HG02870 (cell line): ENCODE results near the gene TDRD10.

ENCODE experiments used
- ATAC-seq: cut with Tn5 transposase; IDR thresholded peaks from one replicate; pipeline ENCODE4 v1.9.1; 2021; ENCODE audit warnings: mild to moderate bottlenecking, moderate library complexity; ENCODE audit not compliant: unreplicated experiment

Gene TDRD10, protein sequence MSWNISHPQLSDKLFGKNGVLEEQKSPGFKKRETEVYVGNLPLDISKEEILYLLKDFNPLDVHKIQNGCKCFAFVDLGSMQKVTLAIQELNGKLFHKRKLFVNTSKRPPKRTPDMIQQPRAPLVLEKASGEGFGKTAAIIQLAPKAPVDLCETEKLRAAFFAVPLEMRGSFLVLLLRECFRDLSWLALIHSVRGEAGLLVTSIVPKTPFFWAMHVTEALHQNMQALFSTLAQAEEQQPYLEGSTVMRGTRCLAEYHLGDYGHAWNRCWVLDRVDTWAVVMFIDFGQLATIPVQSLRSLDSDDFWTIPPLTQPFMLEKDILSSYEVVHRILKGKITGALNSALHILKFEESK

DNA sequence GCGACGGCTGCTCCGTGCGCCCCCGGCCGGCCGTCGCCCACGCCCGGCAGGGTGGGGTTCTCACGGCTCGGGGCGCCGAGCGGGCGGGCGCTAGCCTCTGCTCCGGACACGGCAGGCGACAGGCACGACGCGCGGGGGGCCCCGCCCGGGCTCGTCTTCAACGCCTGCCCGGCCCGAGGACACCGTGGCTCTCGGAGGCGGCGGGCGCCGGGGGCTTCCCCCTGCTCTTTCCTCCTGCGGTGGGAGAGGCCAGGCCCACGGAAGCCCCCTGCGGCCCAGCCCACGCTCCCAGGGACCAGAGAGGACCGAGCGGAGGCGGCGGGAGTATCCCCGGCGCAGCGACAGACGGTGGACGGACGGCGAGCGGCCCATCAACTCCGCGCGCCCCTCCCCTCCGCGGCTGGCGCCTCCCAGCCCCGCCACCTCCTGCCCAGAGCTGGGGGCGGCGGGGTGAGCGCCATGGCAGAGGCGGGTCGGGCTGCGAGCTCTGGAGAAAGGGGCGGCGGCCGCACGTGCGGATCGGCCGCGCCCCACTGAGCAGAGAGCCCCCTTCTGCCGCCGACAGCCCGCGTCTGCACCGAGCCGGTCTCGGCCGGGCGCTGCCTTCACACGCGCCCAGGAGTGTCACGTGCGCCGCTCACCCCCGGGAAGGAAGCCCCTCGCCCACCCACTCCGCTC is at the start of gene TDRD10, which contains the start of gene SHE:
TSS of gene TDRD10 (plus strand) at position 154 of the 678 bp plus-strand sequence. CDS start 4,685 bp downstream, outside the sequence.
TSS of gene SHE (minus strand) at position 347 of the 678 bp plus-strand sequence. CDS start 386 bp downstream, outside the sequence.
- ATAC-seq, result no peak

DNA sequence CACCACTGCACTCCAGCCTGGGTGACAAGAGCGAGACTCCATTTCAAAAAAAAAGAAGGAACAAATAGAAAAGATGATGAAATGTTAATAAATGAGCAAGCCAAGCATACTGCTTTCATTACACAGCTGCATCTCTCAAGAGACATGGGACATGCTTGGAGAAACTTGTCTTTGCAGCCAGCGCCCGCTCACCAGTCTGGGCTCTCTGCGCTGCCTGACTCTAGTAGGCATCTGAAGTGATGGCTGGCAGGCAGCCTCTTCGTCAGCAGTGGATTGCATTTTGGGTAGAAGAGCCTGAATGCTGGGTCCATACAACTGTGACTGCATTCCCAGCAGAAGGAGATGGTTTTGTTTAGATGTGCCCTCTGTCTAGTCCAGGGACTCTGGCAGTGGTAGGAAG is 48.9 kb upstream of the TDRD10 start:
- no peak for ATAC-seq

DNA sequence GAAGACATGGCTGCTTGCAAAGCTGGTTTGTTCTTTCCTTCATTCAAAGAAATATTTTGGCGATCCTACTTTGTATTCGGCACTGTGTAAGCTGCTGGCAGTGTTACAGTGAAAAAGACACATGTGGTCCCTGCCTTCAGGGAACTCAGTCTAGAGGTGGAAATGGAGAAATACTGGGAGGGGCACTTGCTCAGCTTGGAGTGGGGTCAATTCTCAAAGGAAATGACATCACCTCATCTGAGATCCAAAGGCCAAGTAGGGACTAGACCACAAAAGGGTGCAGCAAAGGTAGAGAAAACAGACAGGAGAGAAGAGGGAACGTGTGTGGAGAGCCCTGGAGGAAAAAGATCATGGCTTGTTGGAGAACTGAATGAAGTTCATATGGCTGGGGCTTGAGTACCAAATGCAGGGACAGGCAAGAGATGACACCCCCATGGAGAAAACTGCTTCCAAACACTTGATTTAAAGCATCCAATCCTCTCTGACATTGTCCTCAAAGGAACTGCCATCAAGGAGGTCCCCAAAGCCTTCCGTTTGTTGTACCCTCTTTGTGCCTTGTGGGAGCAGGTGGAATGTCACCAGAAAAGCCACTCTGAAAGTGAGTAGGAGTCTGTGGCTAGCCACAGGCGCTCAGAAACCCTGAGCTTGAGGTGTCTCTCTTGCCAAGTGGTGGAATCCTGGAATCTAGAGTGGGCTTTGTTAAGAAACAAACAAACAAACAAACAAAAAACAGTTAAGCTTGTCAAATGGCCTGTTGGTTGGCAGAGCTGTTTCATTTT is 48.3 kb upstream of the TDRD10 start:
- no peak for ATAC-seq

DNA sequence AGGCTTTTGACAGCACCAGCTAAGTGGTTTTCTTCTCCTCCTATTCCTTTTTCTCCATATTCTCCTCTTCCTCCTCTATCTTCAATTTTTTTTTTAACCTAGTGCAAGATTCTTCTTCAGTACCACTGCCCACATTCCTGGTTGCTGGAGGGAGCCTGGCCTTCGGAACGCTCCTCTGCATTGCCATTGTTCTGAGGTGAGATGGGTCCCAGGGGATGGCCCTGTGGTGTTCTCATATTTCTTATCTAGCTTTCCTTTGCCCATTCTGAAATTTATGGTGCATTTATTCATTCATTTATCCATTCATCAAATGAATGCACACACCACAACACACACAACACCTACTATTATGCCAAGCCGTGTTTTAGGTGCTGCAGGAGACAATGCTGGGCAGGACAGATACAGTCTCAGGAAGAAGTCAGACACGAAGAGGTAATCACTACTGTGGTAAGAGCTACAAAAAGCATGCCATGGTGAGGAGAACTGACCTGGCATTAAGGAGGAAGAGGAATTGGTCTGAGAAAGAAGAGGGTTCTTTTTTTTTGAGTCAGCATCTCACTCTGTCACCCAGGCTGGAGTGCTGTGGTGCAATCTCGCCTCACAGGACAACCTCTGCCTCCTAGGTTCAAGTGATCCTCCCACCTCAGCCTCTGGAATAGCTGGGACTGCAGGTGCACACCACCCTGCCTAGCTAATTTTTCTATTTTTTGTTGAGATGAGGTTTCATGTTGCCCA is 47.5 kb upstream of the TDRD10 start:
- ATAC-seq, result no peak

DNA sequence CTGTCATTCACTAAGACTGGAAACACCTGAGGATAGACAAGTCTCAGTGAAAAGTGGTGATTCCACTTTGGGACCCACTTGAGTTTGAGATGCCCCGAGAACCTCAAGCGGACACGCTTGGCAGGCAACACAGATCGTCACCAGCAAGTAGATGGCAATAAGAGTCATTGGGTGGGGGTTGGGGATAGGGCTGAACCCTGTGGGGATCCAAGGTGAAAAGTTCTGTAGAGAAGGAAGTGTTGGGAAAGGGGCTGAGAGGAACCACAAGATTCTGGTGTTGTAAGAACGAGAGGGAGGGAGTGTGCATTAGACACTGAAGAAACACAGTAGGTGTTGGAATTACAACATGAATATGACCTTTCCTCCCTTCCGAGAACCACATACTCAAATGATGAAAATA is 45.4 kb upstream of the TDRD10 start:
- ATAC-seq, result no peak

DNA sequence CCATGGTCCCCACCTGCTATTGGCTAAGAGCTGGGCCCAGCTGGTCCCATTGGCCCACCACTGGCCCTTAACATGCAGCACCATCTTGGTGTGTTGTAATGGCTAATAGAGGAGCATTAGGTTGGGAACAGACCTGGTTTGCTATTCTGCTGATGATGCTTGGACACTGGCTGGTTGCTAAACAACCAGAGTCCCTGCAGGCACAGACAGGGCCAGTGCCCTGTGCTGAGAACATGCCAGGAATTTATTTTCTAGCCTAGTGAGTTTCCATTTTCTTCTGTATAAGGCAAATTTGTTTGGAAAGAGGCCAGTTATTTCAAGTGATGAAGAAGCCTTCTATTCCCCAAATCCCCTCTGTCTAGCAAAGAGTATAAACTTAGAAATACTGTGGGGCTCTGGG is 42.9 kb upstream of the TDRD10 start:
- no peak for ATAC-seq

DNA sequence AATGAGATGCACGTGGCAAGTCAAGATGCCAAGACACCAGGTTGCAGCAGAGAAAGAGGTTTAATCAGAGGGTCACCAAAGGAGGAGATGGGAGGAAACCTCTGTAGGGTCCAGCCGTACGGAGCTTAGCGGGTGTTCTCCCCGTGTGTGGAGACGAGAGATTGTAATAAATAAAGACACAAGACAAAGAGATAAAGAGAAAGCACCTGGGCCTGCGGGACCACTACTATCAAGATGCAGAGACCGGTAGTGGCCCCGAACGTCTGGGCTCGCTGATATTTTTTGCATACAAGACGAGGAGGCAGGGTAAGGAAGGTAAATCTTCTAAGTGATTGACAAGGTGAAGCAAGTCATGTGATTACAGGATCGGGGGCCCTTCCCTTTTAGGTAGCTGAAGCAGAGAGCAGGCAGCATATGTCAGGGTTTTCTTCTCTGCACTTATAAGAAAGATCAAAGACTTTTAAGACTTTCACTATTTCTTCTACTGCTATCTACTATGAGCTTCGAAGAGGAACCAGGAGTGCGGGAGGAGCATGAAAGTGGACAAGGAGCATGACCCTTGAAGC is 41.2 kb upstream of the TDRD10 start:
- ATAC-seq, result no peak

DNA sequence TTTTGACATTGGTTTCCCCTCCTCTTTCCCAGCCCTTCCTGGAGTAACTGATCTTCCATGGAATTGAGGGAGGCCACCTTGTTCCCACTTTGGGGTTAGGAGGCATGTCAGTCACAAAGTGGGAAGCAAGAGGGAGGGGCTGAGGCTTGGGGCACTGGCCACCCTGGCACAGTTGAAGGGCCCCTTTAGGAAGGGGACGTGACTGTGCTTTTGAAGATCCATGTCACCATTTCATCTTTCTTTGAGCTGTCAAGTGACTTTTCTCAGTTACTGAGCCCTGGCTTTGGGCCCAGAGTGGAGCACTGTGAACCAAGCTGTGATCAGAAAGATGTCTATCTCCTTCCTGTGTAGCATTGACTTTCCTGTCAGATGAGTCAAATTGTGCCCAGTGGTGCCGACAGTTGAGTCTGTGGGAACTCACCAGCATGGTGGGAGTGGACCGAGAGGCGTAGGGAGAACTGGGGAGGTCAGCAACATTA is 38.5 kb upstream of the TDRD10 start:
- ATAC-seq, result no peak

DNA sequence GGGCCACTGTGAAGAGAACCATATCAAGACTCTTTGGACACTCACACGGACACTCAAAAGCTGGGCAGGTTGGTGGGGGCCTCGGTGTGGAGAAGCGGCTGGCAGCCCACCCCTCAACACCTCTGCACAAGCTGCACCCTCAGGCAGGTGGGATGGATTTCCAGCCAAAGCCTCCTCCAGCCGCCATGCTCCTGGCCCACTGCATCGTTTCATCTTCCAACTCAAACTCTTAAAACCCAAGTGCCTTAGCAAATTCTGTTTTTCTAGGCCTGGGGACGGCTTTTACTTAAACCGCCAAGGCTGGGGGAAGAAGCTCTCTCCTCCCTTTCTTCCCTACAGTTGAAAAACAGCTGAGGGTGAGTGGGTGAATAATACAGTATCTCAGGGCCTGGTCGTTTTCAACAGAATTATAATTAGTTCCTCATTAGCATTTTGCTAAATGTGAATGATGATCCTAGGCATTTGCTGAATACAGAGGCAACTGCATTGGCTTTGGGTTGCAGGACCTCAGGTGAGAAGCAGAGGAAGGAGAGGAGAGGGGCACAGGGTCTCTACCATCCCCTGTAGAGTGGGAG is 36.3 kb upstream of the TDRD10 start:
- ATAC-seq, result no peak

DNA sequence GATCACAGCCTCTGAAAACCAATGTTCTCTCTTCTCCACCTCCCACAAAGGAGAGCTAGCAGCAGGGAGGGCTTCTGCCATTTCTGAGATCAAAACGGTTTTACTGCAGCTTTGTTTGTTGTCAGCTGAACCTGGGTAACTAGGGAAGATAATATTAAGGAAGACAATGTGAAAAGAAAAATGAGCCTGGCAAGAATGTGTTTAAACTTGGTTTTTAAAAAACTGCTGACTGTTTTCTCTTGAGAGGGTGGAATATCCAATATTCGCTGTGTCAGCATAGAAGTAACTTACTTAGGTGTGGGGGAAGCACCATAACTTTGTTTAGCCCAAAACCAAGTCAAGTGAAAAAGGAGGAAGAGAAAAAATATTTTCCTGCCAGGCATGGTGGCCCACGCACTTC is 35.8 kb upstream of the TDRD10 start:
- no peak for ATAC-seq

DNA sequence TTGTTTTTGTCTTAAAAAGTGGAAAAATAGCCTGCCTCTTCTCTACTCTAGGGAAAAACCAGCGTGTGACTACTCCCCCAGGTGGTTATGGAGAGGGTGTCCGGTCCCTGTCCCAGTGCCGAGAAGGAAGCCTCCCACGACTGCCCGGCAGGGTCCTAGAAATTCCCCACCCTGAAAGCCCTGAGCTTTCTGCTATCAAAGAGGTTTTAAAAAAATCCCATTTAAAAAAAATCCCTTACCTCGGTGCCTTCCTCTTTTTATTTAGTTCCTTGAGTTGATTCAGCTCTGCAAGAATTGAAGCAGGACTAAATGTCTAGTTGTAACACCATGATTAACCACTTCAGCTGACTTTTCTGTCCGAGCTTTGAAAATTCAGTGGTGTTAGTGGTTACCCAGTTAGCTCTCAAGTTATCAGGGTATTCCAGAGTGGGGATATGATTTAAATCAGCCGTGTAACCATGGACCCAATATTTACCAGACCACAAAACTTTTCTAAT is 35.0 kb upstream of the TDRD10 start:
- ATAC-seq, result no peak

DNA sequence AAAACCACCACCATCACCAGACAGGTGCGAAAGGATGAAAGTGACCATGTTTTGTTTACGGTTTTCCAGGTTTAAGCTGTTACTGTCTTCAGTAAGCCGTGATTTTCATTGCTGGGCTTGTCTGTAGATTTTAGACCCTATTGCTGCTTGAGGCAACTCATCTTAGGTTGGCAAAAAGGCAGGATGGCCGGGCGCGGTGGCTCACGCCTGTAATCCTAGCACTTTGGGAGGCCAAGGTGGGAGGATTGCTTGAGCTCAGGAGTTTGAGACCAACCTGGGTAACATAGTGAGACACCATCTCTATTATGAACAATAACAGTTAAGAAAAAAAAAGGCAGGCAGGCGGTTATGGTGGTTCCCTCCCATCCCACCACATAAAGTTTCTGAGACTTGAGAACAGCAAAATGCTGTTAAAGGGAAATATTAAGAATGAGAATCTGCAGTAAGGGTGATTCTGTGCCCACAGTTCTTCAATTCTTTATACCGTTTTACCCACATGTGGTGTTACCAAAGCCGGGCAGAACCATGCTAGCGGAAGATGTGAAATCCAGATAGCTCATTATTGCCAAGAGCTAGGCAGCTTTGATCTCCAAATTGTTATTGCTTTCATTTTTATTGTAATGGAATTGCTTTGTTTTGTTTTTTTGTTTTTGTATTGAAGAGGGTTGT is 34.5 kb upstream of the TDRD10 start:
- ATAC-seq, result no peak

DNA sequence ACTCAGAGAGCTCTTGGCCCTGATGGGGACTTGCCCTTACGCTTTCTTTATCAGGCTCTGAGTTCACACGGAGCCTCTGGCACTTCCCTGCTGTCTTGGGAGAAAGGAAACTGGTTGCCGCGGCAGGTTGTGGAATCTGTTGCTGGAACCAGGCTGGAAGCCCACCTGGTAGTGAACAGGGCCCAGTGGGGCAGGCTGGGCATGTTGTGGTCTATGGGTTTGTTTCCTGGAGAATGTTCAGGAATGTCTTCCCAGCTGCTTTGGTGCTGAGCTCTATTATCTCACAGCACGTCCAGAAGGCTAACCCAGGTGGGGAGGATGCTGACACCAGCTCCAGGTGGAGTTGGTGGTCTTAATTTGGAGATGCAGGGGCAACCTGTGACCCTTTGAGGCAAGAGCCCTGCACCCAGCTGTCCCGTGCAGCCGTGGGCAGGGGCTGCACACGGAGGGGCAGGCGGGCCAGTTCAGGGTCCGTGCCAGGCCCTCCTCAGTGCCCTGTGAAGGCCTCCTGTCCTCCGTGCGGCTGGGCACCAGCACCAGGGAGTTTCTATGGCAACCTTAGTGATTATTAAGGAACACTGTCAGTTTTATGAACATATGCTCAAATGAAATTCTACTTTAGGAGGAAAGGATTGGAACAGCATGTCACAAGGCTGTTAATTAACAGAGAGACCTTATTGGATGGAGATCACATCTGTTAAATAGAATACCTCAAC is 33.3 kb upstream of the TDRD10 start:
- ATAC-seq, result no peak

DNA sequence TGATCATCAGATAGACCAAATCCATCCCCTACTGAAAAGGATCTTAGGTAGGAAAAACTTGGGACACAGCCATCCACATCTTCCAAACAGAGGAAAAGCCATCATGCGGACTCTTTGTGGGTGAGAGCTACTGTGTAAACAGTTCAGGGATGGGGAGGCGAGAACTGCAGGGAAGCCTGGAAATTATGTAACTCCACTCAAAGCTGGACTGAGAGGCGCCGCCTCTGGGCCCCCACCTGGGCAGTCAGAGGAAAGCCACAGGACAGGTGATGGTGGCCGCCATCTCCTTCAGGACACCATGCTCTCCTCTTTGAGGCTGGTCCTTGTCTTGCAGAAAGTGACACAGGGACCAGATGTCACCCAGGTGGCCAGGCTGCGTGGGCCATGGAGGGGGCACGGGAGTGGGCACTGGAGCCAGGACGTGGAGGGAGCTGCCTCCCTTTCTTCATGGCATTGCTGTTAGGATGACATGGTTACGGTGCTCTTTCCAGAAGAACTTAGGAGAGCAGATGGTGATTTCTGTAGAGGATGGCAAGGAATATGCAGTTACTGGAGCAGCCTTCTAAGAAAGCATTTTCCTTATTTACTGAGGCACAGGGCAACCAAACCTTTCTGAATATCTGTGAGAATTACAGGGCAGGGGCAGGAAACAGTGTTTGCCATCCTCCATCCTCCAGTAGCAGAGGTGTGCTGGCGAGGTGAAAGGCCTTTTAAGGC is 32.0 kb upstream of the TDRD10 start:
- no peak for ATAC-seq

DNA sequence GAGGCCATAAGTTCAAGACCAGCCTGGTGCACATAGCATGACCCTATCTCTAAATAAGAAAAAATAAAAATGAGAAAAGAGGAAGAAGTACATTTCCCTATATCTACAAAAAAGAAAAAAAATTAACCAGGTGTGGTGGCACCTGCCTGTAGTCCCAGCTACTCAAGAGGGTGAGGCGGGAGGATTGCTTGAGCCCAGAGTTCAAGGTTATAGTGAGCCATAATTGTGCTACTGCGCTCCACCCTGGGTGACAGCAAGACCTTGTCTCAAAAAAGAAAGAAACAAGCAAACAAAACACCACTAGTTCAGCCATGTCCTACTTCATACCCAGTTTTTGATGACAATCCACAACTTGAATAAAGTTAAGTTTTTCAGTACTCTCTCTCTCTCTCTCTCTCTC is 30.7 kb upstream of the TDRD10 start:
- no peak for ATAC-seq

DNA sequence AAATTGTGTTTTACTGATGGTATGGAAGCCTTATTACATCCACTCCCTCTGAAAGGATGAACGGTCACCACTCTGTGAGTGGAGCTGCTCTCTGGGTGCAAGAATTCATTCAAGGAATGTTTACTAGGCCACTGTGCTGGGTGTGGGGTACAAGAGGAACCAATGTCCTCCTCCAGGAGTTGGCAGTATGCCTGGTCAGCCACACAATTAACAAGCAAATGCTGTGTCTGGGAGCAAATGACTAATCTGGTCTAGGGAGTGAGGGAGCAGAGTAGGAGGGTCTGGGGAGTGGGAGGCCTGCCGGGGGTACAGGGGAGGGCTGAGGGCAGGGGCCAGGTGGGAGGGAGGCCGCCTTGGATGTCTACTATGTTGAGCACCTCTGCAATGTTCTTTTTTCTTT is 27.2 kb upstream of the TDRD10 start:
- no peak for ATAC-seq

DNA sequence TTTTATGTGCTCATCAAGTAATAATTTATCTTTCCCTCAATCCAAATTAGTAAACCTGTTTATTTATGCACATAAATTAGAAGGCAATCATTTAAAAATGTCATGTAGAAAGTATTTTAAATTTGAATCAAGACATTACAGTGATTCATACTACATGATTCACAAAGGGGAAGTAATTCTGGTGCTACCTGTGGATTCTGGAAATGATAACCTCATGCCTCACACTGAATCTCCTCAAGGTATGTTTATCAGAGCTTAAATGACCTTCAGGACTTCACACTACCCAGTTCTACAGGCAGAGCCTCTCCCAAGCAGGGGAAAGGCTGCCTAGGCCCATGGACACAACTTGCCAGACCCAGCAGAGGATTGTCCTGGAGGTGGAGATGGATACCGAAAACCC is 25.2 kb upstream of the TDRD10 start:
- ATAC-seq, result no peak

DNA sequence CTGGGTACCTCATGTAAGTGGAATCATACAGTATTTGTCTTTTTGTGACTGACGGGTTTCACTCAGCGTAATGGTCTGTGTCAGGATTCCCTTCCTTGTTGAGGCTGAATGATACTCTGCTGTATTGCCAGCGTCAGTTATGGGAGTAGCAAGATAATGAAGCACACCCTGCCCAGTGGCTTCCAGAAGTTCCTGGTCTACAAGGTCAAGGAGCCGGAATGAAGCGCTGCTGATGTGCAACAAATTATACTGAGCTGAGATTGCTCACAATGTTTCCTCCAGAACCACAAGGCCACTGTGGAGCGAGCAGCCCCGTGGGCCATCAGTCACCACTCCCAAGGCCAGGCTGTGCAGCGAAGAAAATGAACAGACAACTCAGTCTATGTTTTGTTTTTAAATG is 24.0 kb upstream of the TDRD10 start:
- ATAC-seq, result no peak
